HepG2 (cell line): Measurements from ENCODE around the gene MRPS11. TPM values are rescaled to one million over a fixed set of nuclear protein-coding genes. Genes with fewer than 3 reads are reported as not detected.
"Not testable (repeated sequence)": the region's sequence is repeated elsewhere in the genome, so short reads cannot be mapped to it uniquely, and the experiment has no call there.

ENCODE experiments used
- ATAC-seq: fragments of 200-7000 bp; cut with Tn5 transposase; 3 replicates; pipeline ENCODE4 v1.9.1; 2020; ENCODE audit warnings: mild to moderate bottlenecking, moderate library complexity
- BruUV-seq: library from RNA; stranded (reverse); fragments of 400-500 nt; replicated peaks from 2 replicates; lab custom pipeline; 2021; lab: Mats Ljungman, UMichigan
- CTCF ChIA-PET: fragments of 300-600 bp; formaldehyde crosslinking; extraction: SDS; loops from one replicate; lab custom pipeline; 2021; ENCODE audit warnings: low total read pairs, inconsistent platforms, low intra/inter-chr PET ratio; lab: Yijun Ruan, JAX
- POLR2A ChIA-PET: fragments of 350-600 bp; sonication (Branson Sonifier 250); formaldehyde crosslinking; loops from one replicate; lab custom pipeline; 2020; ENCODE audit warnings: antibody characterized with exemption, inconsistent platforms; lab: Yijun Ruan, JAX
- DNase-seq: peaks from one replicate; pipeline ENCODE4 v3.0.0-alpha.2; 2015; ENCODE audit warnings: low spot score
- FAIRE-seq: peaks from 3 replicates; lab custom pipeline; 2011; peaks lifted over from hg19 to GRCh38; lab: Jason Lieb, UNC
- H2AFZ ChIP-seq: one replicate; pipeline ENCODE4 v1.6.1; 2011; ENCODE audit warnings: low read length, inconsistent platforms
- H3K27ac ChIP-seq: fragments of 300-600 bp; 3 replicates; pipeline ENCODE4 v1.8.0; 2011; ENCODE audit warnings: mixed run types, mild to moderate bottlenecking, mixed read lengths, low read length, inconsistent platforms; ENCODE audit not compliant: insufficient read depth; ENCODE audit errors: extremely low read length
- H3K27me3 ChIP-seq, 2 experiments: fragments of 200-600 bp in 1 of 2; 2 replicates in 1 of 2; 3 replicates in 1 of 2; pipeline versions ENCODE4 v1.6.0 to v1.8.0; 2011; ENCODE audit warnings: low read length in 2 of 2, mild to moderate bottlenecking in 2 of 2, moderate library complexity in 2 of 2, inconsistent platforms in 1 of 2; ENCODE audit not compliant: insufficient read depth in 2 of 2, control insufficient read depth in 1 of 2
- H3K36me3 ChIP-seq, 2 experiments: fragments of 200-600 bp in 1 of 2; replicated peaks in 1 of 2; 2 replicates in 1 of 2; 3 replicates in 1 of 2; pipeline versions ENCODE4 v1.5.1 to v1.8.0; 2011; ENCODE audit warnings: low read length in 2 of 2, inconsistent platforms in 1 of 2; ENCODE audit not compliant: insufficient read depth in 2 of 2, control insufficient read depth in 1 of 2
- H3K4me1 ChIP-seq: 2 replicates; pipeline ENCODE4 v1.5.1; 2012; ENCODE audit warnings: low read length, inconsistent platforms; ENCODE audit not compliant: insufficient read depth
- H3K4me2 ChIP-seq: 2 replicates; pipeline ENCODE4 v1.6.0; 2011; ENCODE audit warnings: low read depth, low read length, inconsistent platforms
- H3K4me3 ChIP-seq, 3 experiments: fragments of 200-600 bp in 1 of 3; sonication (generic), shearing (Covaris generic) in 1 of 3; replicated peaks in 1 of 3; 2 replicates each; pipeline ENCODE4 v1.5.1; 2011 to 2016; ENCODE audit warnings: low read length in 3 of 3, inconsistent platforms in 2 of 3, low read depth in 2 of 3, mild to moderate bottlenecking in 2 of 3, control low read depth in 1 of 3, mixed read lengths in 1 of 3; ENCODE audit not compliant: insufficient read depth in 1 of 3
- H3K79me2 ChIP-seq: one replicate; pipeline ENCODE4 v1.6.1; 2011; ENCODE audit warnings: low read length, inconsistent platforms; ENCODE audit not compliant: insufficient read depth
- H3K9ac ChIP-seq: 2 replicates; pipeline ENCODE4 v1.6.0; 2011; ENCODE audit warnings: mild to moderate bottlenecking, low read depth, low read length, inconsistent platforms; ENCODE audit not compliant: insufficient read depth
- H3K9me3 ChIP-seq: 2 replicates; pipeline ENCODE4 v1.5.1; 2012; ENCODE audit warnings: mild to moderate bottlenecking, low read length
- H4K20me1 ChIP-seq: 2 replicates; pipeline ENCODE4 v1.6.0; 2011; ENCODE audit warnings: inconsistent platforms, mild to moderate bottlenecking, low read length, moderate library complexity; ENCODE audit not compliant: insufficient read depth
- ZNF329 ChIP-seq: sonication (generic); formaldehyde crosslinking; IDR thresholded peaks from 2 replicates; pipeline ENCODE4 v1.9.0; 2021; ENCODE audit warnings: low read depth, mild to moderate bottlenecking, missing genetic modification reagents
- WGBS: methylation state at CpG from one replicate; pipeline ENCODE4 v1.1.6; 2017; ENCODE audit warnings: low lambda C conversion rate; 5-methylcytosine and 5-hydroxymethylcytosine counted together
- in situ Hi-C: cut with HindIII; loops from 2 replicates; pipeline ENCODE4 v1.10.0; 2017; ENCODE audit warnings: low pct_unique_long_range_greater_than_20kb; ENCODE audit not compliant: extremely low pct_ligation_motif_present
- intact Hi-C: fragments of 100-400 bp; cut with micrococcal nuclease; formaldehyde crosslinking; loops from one replicate; pipeline ENCODE4 v1.10.0; 2022; ENCODE audit not compliant: unreplicated experiment
- polyA plus RNA-seq, 8 experiments: library from polyadenylated mRNA; depleted of rRNA in 3 of 8; stranded (reverse) in 7 of 8; unstranded in 1 of 8; fragments of >200 nt; fragmentation: Illumina TruSeq in 4 of 8; extraction: Trizol in 4 of 8; gene quantifications; 2 replicates each; pipeline versions ENCODE4 v1.2.1 to v1.2.3, GENCODE V29; 2011 to 2016; ENCODE audit warnings: low read depth in 4 of 8, missing spikeins in 1 of 8, mixed read lengths in 1 of 8; ENCODE audit not compliant: insufficient read depth in 1 of 8
- total RNA-seq, 5 experiments: library from RNA; depleted of rRNA; stranded (reverse); fragments of >200 nt; fragmentation: Illumina TruSeq; extraction: Trizol; gene quantifications; 2 replicates each; pipeline ENCODE4 v1.2.3, GENCODE V29; 2016; ENCODE audit warnings: low read depth in 1 of 5
- TF ChIP-seq, protein P1 (sequence below): sonication (generic); formaldehyde crosslinking; IDR thresholded peaks from 2 replicates; pipeline ENCODE4 v1.4.0; 2020; ENCODE audit warnings: low read depth, missing genetic modification reagents

The MRPS11 gene
- total and polyA plus RNA-seq, 2 of the 13 experiments (the other 11 are each of a cell fraction or from before 2014, with no cell fraction given) = 50.1 to 72.7 TPM

DNA sequence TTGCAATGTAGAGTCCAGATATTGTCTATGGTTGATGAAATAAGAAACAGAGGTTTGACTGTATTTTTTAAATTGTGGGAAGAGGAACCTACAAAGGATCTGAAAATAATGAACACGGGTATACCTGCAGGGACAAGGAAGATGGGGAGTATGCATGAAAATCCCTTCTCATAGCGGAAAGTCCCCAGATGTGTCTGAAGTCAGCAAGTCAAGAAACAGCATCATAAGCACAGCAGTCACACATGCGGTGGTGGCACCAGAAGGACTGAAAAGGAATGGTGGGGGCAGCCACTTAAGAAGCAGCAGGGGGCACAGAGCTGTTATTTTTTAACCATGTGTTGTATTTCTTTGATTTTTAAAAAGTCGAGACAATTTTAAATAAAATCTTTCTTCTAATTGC lies 4.7 kb downstream of the MRPS11 start:
- POLR2A ChIA-PET = no interaction called here
- WGBS = 94% methylated on average over 4 of the region's 4 CpGs
- H3K36me3 ChIP-seq = peaks cover 4 to 22% of the 10 kb centered on the region in 2 experiments
- in situ Hi-C loops = loop anchor here (10.0 kb wide), 1 partner anchor 363 kb away; no protein-coding TSS in a partner anchor
- no peak overlapping the region for H2AFZ ChIP-seq
- H3K4me2 ChIP-seq = no peak overlapping the region
- CTCF ChIA-PET = no interaction called here
- H4K20me1 ChIP-seq = no peaks in the 10 kb centered on the region
- DNase-seq (no peak), ATAC-seq (no peak)
- no peak overlapping the region for H3K4me3 ChIP-seq
- H3K9ac ChIP-seq = no peak overlapping the region
- H3K27me3 ChIP-seq = no peaks in the 10 kb centered on the region; a peak in 1 of 5 replicates
- H3K9me3 ChIP-seq = no peaks in the 10 kb centered on the region
- no TSS peak for BruUV-seq
- peaks cover 15% of the 10 kb centered on the region for H3K79me2 ChIP-seq
- no peak overlapping the region for H3K27ac ChIP-seq
- peaks cover 20% of the 10 kb centered on the region for H3K4me1 ChIP-seq
- TF ChIP-seq, protein P1, sequence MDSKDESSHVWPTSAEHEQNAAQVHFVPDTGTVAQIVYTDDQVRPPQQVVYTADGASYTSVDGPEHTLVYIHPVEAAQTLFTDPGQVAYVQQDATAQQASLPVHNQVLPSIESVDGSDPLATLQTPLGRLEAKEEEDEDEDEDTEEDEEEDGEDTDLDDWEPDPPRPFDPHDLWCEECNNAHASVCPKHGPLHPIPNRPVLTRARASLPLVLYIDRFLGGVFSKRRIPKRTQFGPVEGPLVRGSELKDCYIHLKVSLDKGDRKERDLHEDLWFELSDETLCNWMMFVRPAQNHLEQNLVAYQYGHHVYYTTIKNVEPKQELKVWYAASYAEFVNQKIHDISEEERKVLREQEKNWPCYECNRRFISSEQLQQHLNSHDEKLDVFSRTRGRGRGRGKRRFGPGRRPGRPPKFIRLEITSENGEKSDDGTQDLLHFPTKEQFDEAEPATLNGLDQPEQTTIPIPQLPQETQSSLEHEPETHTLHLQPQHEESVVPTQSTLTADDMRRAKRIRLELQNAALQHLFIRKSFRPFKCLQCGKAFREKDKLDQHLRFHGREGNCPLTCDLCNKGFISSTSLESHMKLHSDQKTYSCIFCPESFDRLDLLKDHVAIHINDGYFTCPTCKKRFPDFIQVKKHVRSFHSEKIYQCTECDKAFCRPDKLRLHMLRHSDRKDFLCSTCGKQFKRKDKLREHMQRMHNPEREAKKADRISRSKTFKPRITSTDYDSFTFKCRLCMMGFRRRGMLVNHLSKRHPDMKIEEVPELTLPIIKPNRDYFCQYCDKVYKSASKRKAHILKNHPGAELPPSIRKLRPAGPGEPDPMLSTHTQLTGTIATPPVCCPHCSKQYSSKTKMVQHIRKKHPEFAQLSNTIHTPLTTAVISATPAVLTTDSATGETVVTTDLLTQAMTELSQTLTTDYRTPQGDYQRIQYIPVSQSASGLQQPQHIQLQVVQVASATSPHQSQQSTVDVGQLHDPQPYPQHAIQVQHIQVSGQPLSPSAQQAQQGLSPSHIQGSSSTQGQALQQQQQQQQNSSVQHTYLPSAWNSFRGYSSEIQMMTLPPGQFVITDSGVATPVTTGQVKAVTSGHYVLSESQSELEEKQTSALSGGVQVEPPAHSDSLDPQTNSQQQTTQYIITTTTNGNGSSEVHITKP (CRISPR knock-in tag) = no peak
- no peak for TF ChIP-seq ZNF329 (CRISPR knock-in tag)
- TF ChIP-seq, all 625 proteins: peak for 0
- intact Hi-C loops = no loop called here
- FAIRE-seq = no peak

DNA sequence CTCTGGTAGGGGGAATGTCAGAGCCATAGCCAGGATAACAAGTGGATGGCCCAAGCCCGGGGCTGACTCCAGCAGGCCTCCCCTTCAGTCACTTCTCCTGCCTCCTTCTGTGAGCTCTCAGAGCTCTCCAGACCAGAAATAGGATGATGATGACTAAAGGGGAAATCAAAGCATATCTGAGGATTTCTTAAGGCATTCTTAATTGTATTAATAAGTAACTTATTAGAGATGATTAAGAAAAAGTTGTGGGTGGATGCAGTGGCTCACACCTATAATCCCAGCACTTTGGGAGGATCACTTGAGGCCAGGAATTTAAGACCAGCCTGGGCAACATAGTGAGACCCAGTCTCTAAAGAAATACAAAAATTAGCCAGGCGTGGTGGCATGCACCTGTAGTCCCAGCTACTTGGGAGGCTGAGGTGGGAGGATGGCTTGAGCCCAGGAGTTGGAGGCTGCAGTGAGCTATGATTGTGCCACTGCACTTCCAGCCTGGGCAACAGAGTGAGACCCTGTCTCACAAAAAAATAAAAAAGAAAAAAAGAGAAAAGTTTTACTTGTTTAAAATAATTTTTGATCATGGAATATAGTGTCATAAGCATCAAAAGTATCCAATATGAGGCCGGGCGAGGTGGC lies 6.3 kb downstream of the MRPS11 start:
- H3K79me2 ChIP-seq, H4K20me1 ChIP-seq, POLR2A ChIA-PET, FAIRE-seq, H3K27ac ChIP-seq, H3K9ac ChIP-seq, H3K27me3 ChIP-seq, BruUV-seq, DNase-seq, H2AFZ ChIP-seq, H3K4me3 ChIP-seq, H3K9me3 ChIP-seq, intact Hi-C loops, CTCF ChIA-PET, H3K4me2 ChIP-seq, ATAC-seq: not testable (repeated sequence)
- in situ Hi-C loops = loop anchor here (10.0 kb wide), 1 partner anchor 361 kb away; no protein-coding TSS in a partner anchor
- peaks cover 7 to 34% of the 10 kb centered on the region in 2 experiments for H3K36me3 ChIP-seq
- 96% methylated on average over 4 of the region's 4 CpGs for WGBS
- H3K4me1 ChIP-seq = peaks cover 14% of the 10 kb centered on the region
